H1 (cell line): ENCODE results near the gene MYL9. TPM values are rescaled to one million over a fixed set of nuclear protein-coding genes. Genes with fewer than 3 reads are reported as not detected.

Experiments
- CTCF ChIA-PET: fragments of 300-600 bp; sonication (Branson Sonifier 250); formaldehyde crosslinking; loops from one replicate; lab custom pipeline; 2021; ENCODE audit not compliant: partially characterized antibody; lab: Charles Lee
- POLR2A ChIA-PET: fragments of 300-600 bp; sonication (Branson Sonifier 250); formaldehyde crosslinking; loops from one replicate; lab custom pipeline; 2021; ENCODE audit warnings: inconsistent platforms; ENCODE audit not compliant: partially characterized antibody; lab: Charles Lee
- DNase-seq, 2 experiments: peaks; one replicate each; pipeline versions ENCODE4 v3.0.0 to v3.0.0-alpha.2; 2010 to 2022; ENCODE audit warnings: low spot score in 2 of 2, low read depth in 1 of 2, mixed read lengths in 1 of 2
- FAIRE-seq: peaks from 2 replicates; lab custom pipeline; 2011; peaks lifted over from hg19 to GRCh38; lab: Jason Lieb, UNC
- H2AFZ ChIP-seq: 2 replicates; pipeline ENCODE4 v1.8.1; 2012; ENCODE audit warnings: low read length, inconsistent platforms
- H2AK5ac ChIP-seq: 2 replicates; pipeline ENCODE4 v1.6.1; 2013; ENCODE audit warnings: low read depth, low read length
- H2BK120ac ChIP-seq: replicated peaks from 2 replicates; pipeline ENCODE3; 2013; ENCODE audit warnings: low read depth, low read length, inconsistent platforms
- H2BK12ac ChIP-seq: 2 replicates; pipeline ENCODE4 v1.6.1; 2013; ENCODE audit warnings: low read depth, low read length
- H2BK15ac ChIP-seq: 2 replicates; pipeline ENCODE4 v1.6.1; 2013; ENCODE audit warnings: low read length
- H2BK20ac ChIP-seq: 2 replicates; pipeline ENCODE4 v1.6.1; 2013; ENCODE audit warnings: low read length
- H2BK5ac ChIP-seq: 2 replicates; pipeline ENCODE4 v1.6.1; 2013; ENCODE audit warnings: low read depth, low read length
- H3K14ac ChIP-seq: 2 replicates; pipeline ENCODE4 v1.6.1; 2013; ENCODE audit warnings: inconsistent platforms; ENCODE audit not compliant: insufficient read length
- H3K18ac ChIP-seq: 2 replicates; pipeline ENCODE4 v1.6.1; 2013; ENCODE audit warnings: low read length; ENCODE audit errors: extremely low read depth
- H3K23ac ChIP-seq: 2 replicates; pipeline ENCODE4 v1.6.1; 2013; ENCODE audit warnings: inconsistent platforms; ENCODE audit not compliant: insufficient read length
- H3K23me2 ChIP-seq: 2 replicates; pipeline ENCODE4 v1.6.1; 2013; ENCODE audit warnings: low read depth, low read length
- H3K27ac ChIP-seq: 2 replicates; pipeline ENCODE4 v1.6.1; 2011; ENCODE audit warnings: low read depth, low read length, inconsistent platforms
- H3K27me3 ChIP-seq, 4 experiments: replicated peaks in 1 of 4; 1 replicate in 1 of 4; 2 replicates in 3 of 4; pipeline versions ENCODE4 v1.6.1 to v1.8.1; 2011 to 2013; ENCODE audit warnings: low read length in 3 of 4, mild to moderate bottlenecking in 3 of 4, inconsistent platforms in 2 of 4, mixed read lengths in 2 of 4, moderate library complexity in 1 of 4; ENCODE audit not compliant: control insufficient read depth in 3 of 4, insufficient read depth in 3 of 4; ENCODE audit errors: extremely low read depth in 1 of 4
- H3K36me3 ChIP-seq, 4 experiments: 2 replicates each; pipeline versions ENCODE4 v1.6.1 to v1.8.1; 2011 to 2013; ENCODE audit warnings: mild to moderate bottlenecking in 4 of 4, low read length in 3 of 4, moderate library complexity in 2 of 4, control low read depth in 1 of 4, inconsistent platforms in 1 of 4; ENCODE audit not compliant: insufficient read depth in 4 of 4, control insufficient read depth in 2 of 4
- H3K4ac ChIP-seq: replicated peaks from 2 replicates; pipeline ENCODE3; 2013; ENCODE audit warnings: low read length, low read depth, mixed read lengths, inconsistent platforms; ENCODE audit not compliant: insufficient read length
- H3K4me1 ChIP-seq, 4 experiments: replicated peaks in 1 of 4; 1 replicate in 1 of 4; 2 replicates in 3 of 4; pipeline versions ENCODE4 v1.6.1 to v1.8.1; 2011 to 2013; ENCODE audit warnings: low read length in 3 of 4, inconsistent platforms in 2 of 4, mixed read lengths in 1 of 4; ENCODE audit not compliant: insufficient read depth in 4 of 4, control insufficient read depth in 3 of 4
- H3K4me2 ChIP-seq, 2 experiments: 2 replicates each; pipeline versions ENCODE4 v1.6.1 to v1.8.1; 2011 to 2013; ENCODE audit warnings: low read depth in 2 of 2, low read length in 2 of 2, control low read depth in 1 of 2, inconsistent platforms in 1 of 2, mild to moderate bottlenecking in 1 of 2; ENCODE audit not compliant: insufficient read depth in 1 of 2
- H3K4me3 ChIP-seq, 4 experiments: fragments of 200-600, 300-600 bp in 1 of 4; sonication (generic), shearing (Covaris generic), sonication (Bioruptor Twin) in 1 of 4; 2 replicates each; pipeline versions ENCODE4 v1.5.1 to v1.8.1; 2011 to 2016; ENCODE audit warnings: low read length in 4 of 4, low read depth in 3 of 4, control low read depth in 2 of 4, inconsistent platforms in 2 of 4, mild to moderate bottlenecking in 2 of 4, mixed read lengths in 1 of 4, moderate library complexity in 1 of 4; ENCODE audit not compliant: insufficient read depth in 2 of 4; ENCODE audit errors: extremely low read depth in 1 of 4
- H3K56ac ChIP-seq: replicated peaks from 2 replicates; pipeline ENCODE3; 2013; ENCODE audit warnings: low read depth, mild to moderate bottlenecking, mixed read lengths, low read length, inconsistent platforms; ENCODE audit not compliant: insufficient read length
- H3K79me1 ChIP-seq: 2 replicates; pipeline ENCODE4 v1.6.1; 2013; ENCODE audit warnings: low read depth, low read length, control low read depth
- H3K79me2 ChIP-seq, 2 experiments: 2 replicates each; pipeline versions ENCODE4 v1.6.1 to v1.8.1; 2012 to 2013; ENCODE audit warnings: low read length in 2 of 2, mild to moderate bottlenecking in 2 of 2, inconsistent platforms in 1 of 2; ENCODE audit not compliant: insufficient read depth in 2 of 2, control insufficient read depth in 1 of 2
- H3K9ac ChIP-seq, 4 experiments: replicated peaks in 1 of 4; 1 replicate in 1 of 4; 2 replicates in 3 of 4; pipeline versions ENCODE4 v1.6.1 to v1.8.1; 2011 to 2013; ENCODE audit warnings: low read depth in 3 of 4, low read length in 3 of 4, control low read depth in 2 of 4, mild to moderate bottlenecking in 2 of 4, moderate library complexity in 2 of 4, inconsistent platforms in 1 of 4; ENCODE audit errors: extremely low read depth in 1 of 4
- H3K9me3 ChIP-seq, 2 experiments: 2 replicates each; pipeline versions ENCODE4 v1.6.1 to v1.8.1; 2012 to 2013; ENCODE audit warnings: mild to moderate bottlenecking in 2 of 2, moderate library complexity in 2 of 2, control low read depth in 1 of 2, inconsistent platforms in 1 of 2, low read depth in 1 of 2, low read length in 1 of 2, mixed read lengths in 1 of 2; ENCODE audit not compliant: insufficient read depth in 2 of 2
- H4K20me1 ChIP-seq, 2 experiments: replicated peaks in 1 of 2; 2 replicates each; pipeline versions ENCODE3 to v1.8.1; 2011 to 2013; ENCODE audit warnings: inconsistent platforms in 2 of 2, low read length in 2 of 2, mild to moderate bottlenecking in 1 of 2; ENCODE audit not compliant: insufficient read depth in 2 of 2, control insufficient read depth in 1 of 2
- H4K5ac ChIP-seq: 2 replicates; pipeline ENCODE4 v1.6.1; 2013; ENCODE audit warnings: low read length, low read depth, mixed read lengths, inconsistent platforms; ENCODE audit not compliant: insufficient read length
- H4K8ac ChIP-seq: 2 replicates; pipeline ENCODE4 v1.8.0; 2013; ENCODE audit warnings: mild to moderate bottlenecking, moderate library complexity, low read length, inconsistent platforms; ENCODE audit not compliant: insufficient read depth; ENCODE audit errors: extremely low read depth
- H4K91ac ChIP-seq: replicated peaks from 2 replicates; pipeline ENCODE3; 2013; ENCODE audit warnings: low read length, mixed read lengths, inconsistent platforms; ENCODE audit not compliant: insufficient read length
- CBX5 ChIP-seq: fragments of 300-800, 300-1000 bp; sonication (generic); IDR thresholded peaks from 2 replicates; pipeline ENCODE4 v1.7.1; 2016; ENCODE audit warnings: antibody characterized with exemption, low read length, low read depth
- CBX8 ChIP-seq: fragments of 300-800, 300-1000 bp; sonication (generic); IDR thresholded peaks from 2 replicates; pipeline ENCODE4 v1.7.1; 2016; ENCODE audit warnings: low read depth, low read length, borderline replicate concordance
- EZH2 ChIP-seq: fragments of 200-600 bp; sonication (generic); IDR thresholded peaks from 2 replicates; pipeline ENCODE4 v1.7.1; 2012; ENCODE audit warnings: low read depth, mild to moderate bottlenecking, moderate library complexity, low read length, inconsistent platforms; ENCODE audit not compliant: severe bottlenecking
- GABPA ChIP-seq: IDR thresholded peaks from 2 replicates; pipeline ENCODE4 v1.6.1; 2011; ENCODE audit warnings: mild to moderate bottlenecking, low read length, moderate library complexity, borderline replicate concordance; ENCODE audit not compliant: insufficient read depth
- JUND ChIP-seq: IDR thresholded peaks from 2 replicates; pipeline ENCODE4 v1.6.1; 2011; ENCODE audit warnings: mild to moderate bottlenecking, improper control_type of control experiment, low read length
- KDM1A ChIP-seq: fragments of 200-600, 300-600 bp; sonication (generic); IDR thresholded peaks from 2 replicates; pipeline ENCODE4 v1.7.1; 2016; ENCODE audit warnings: mild to moderate bottlenecking, low read length, borderline replicate concordance
- NANOG ChIP-seq: IDR thresholded peaks from 2 replicates; pipeline ENCODE4 v1.6.1; 2011; ENCODE audit warnings: low read length, low read depth, mild to moderate bottlenecking, inconsistent platforms; ENCODE audit not compliant: insufficient read depth, poor library complexity, severe bottlenecking
- POLR2AphosphoS5 ChIP-seq: IDR thresholded peaks from 2 replicates; pipeline ENCODE4 v1.6.1; 2011; ENCODE audit warnings: low read depth, low read length
- POU5F1 ChIP-seq: IDR thresholded peaks from 2 replicates; pipeline ENCODE4 v1.6.1; 2011; ENCODE audit warnings: low read depth, mild to moderate bottlenecking, low read length, moderate library complexity
- RBBP5 ChIP-seq: IDR thresholded peaks from 2 replicates; pipeline ENCODE4 v1.7.1; 2012; ENCODE audit warnings: low read depth, mild to moderate bottlenecking, inconsistent platforms, low read length, moderate library complexity, borderline replicate concordance
- SAP30 ChIP-seq: fragments of 300-600 bp; sonication (generic); IDR thresholded peaks from 2 replicates; pipeline ENCODE4 v1.7.1; 2012; ENCODE audit warnings: low read length, moderate library complexity, mild to moderate bottlenecking, inconsistent platforms; ENCODE audit not compliant: insufficient read depth, insufficient replicate concordance
- SIX5 ChIP-seq: IDR thresholded peaks from 2 replicates; pipeline ENCODE4 v1.6.1; 2011; ENCODE audit warnings: mild to moderate bottlenecking, low read depth, low read length
- SRF ChIP-seq: IDR thresholded peaks from 2 replicates; pipeline ENCODE4 v1.6.1; 2011; ENCODE audit warnings: mild to moderate bottlenecking, low read depth, low read length, moderate library complexity
- TAF7 ChIP-seq: optimal IDR thresholded peaks from 2 replicates; pipeline ENCODE3; 2011; ENCODE audit warnings: low read depth, mild to moderate bottlenecking, inconsistent platforms, low read length, moderate library complexity, borderline replicate concordance
- WGBS, 2 experiments: shearing (Covaris generic) in 1 of 2; methylation state at CpG; one replicate each; pipeline versions ENCODE4 v1.1.6 to v1.1.7; 2013 to 2015; ENCODE audit warnings: low lambda C conversion rate in 2 of 2, mixed read lengths in 2 of 2, inconsistent platforms in 1 of 2, low coverage in 1 of 2, missing lambda C conversion rate in 1 of 2; ENCODE audit not compliant: insufficient replicate concordance in 2 of 2, insufficient coverage in 1 of 2, insufficient read length in 1 of 2; ENCODE audit errors: extremely low coverage in 1 of 2, missing lambda C conversion rate in 1 of 2; 5-methylcytosine and 5-hydroxymethylcytosine counted together
- polyA plus RNA-seq, 7 experiments: library from polyadenylated mRNA; depleted of rRNA in 3 of 7; stranded (reverse) in 5 of 7; unstranded in 2 of 7; fragments of >200 nt in 5 of 7; fragments of 200-250 nt in 2 of 7; gene quantifications; 1 replicate in 5 of 7; 2 replicates in 1 of 7; 4 replicates in 1 of 7; pipeline versions ENCODE4 v1.2.1 to v1.2.3, GENCODE V29; 2011 to 2013; ENCODE audit warnings: missing spikeins in 2 of 7, mixed read lengths in 2 of 7
- total RNA-seq: library from RNA; stranded (reverse); fragmentation: NEBNext Ultra II Directional; extraction: Animal tissue kit (Norgen Biotek cat#: 25700); gene quantifications from 2 replicates; pipeline ENCODE4 v1.2.1, GENCODE V29; 2021

Gene MYL9
- total and polyA plus RNA-seq, 2 of the 8 experiments (the other 6 are each of a cell fraction or from before 2014, with no cell fraction given), result 26.8 to 193 TPM

GRCh38 chr20:36555248-36555647, 13.9 kb downstream of the MYL9 start:
- no peak for FAIRE-seq
- no peak overlapping the region for H3K4ac ChIP-seq
- no peak overlapping the region for H3K4me3 ChIP-seq
- TF ChIP-seq CBX8 (no peak), TAF7 (no peak), POU5F1 (no peak), EZH2 (no peak), SAP30 (no peak), POLR2AphosphoS5 (no peak), CBX5 (no peak), GABPA (no peak), JUND (no peak), SRF (no peak), RBBP5 (no peak), KDM1A (no peak), NANOG (no peak), SIX5 (no peak)

More at GRCh38 chr20:36555248-36555647, 13.9 kb downstream of the MYL9 start:
- H4K20me1 ChIP-seq, result peaks cover 2 to 4% of the 10 kb centered on the region in 2 experiments
- H4K8ac ChIP-seq, result no peak overlapping the region
- DNase-seq, result no peak
- no peak overlapping the region for H2AK5ac ChIP-seq
- H3K4me2 ChIP-seq, result no peak overlapping the region
- no peak overlapping the region for H2BK120ac ChIP-seq
- H3K79me2 ChIP-seq, result peaks cover 0 to 3% of the 10 kb centered on the region in 2 experiments; a peak in 1 of 4 replicates
- POLR2A ChIA-PET, result no interaction called here
- CTCF ChIA-PET, result interaction anchor here (0.7 kb wide), 1 partner anchor 33 kb away, joined by 3 read pairs; no protein-coding TSS in a partner anchor
- no peak overlapping the region for H2AFZ ChIP-seq
- no peak overlapping the region for H3K56ac ChIP-seq
- H2BK12ac ChIP-seq, result no peak overlapping the region
- H4K91ac ChIP-seq, result no peak overlapping the region
- H3K4me1 ChIP-seq, result no peaks in the 10 kb centered on the region
- H3K79me1 ChIP-seq, result no peaks in the 10 kb centered on the region; the same call in 1 of the 2 replicates
- no peaks in the 10 kb centered on the region for H3K23me2 ChIP-seq
- H2BK15ac ChIP-seq, result no peak overlapping the region
- 87% methylated on average over 2 of the region's 2 CpGs; no CpG with 5 or more reads in 1 of the 2 experiments for WGBS, 2 experiments
- no peaks in the 10 kb centered on the region for H3K27me3 ChIP-seq
- H3K9me3 ChIP-seq, result no peaks in the 10 kb centered on the region
- H4K5ac ChIP-seq, result no peak overlapping the region
- no peak overlapping the region for H3K27ac ChIP-seq
- no peak overlapping the region for H3K18ac ChIP-seq
- no peak overlapping the region for H3K14ac ChIP-seq
- H3K36me3 ChIP-seq, result no peaks in the 10 kb centered on the region; a peak in 2 of 8 replicates
- no peak overlapping the region for H3K9ac ChIP-seq
- H2BK20ac ChIP-seq, result no peak overlapping the region
- H3K23ac ChIP-seq, result no peak overlapping the region
- no peak overlapping the region for H2BK5ac ChIP-seq
